Posterior cingulate gyrus (tissue), 11 donors: ENCODE data around the gene FCN1.
A peak's percentile ranks its signal among the peaks of the same experiment; 100 is the strongest.

ENCODE experiments used
- DNase-seq, 10 donors: peaks; one replicate each; pipeline versions ENCODE4 v3.0.0 to v3.0.0-alpha.2; 2020 to 2021; ENCODE audit warnings: mixed read lengths in 3 of 10
- intact Hi-C: fragments of 100-400 bp; cut with DNase I; formaldehyde crosslinking; loops from one replicate; pipeline ENCODE4 v1.15.1; 2023

The FCN1 gene

DNA sequence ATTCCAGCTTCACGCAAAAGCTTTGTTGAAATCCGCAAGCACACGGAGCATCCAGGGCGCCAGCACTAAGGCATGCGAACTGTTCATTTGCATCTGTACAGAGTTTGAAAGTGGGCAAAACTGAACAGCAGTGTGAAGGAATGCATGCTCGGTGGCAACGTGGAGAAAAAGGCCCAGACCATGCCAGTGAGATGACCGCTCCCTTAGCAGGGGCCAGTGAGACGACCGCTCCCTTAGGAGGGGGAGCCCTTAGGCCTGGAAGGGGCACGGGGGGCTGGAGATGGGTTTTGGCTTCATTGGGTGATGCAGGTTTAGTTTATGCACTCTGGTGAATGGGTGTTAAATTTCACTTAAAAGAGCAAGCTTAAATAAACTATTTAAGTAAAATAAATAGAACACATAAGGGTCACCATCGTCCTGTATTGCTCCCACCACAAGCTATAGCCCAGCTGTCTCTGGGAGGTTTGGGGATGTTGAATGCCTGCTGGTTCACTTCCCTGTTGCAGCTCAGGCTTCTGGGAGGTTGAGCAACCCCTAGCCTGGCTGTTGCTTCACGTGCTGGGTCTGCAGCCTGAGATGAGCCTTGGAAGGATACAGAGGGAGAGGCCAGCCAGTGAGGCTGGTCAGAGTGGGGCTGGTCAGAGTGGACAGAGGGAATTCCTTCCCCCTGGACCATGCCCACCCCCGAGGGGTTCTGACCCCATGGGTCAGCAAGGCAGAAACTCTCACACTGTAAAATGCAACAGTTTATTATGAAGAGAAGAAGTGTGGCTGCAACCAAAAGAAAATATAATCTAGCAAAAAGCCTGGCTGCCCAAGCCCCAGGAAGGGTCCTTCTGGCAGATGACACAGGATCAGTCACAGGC lies 4.6 kb upstream of the FCN1 start:
- peak in 2 of 10 donors; percentile 15 to 37 for DNase-seq
- intact Hi-C loops, result no loop called here

DNA sequence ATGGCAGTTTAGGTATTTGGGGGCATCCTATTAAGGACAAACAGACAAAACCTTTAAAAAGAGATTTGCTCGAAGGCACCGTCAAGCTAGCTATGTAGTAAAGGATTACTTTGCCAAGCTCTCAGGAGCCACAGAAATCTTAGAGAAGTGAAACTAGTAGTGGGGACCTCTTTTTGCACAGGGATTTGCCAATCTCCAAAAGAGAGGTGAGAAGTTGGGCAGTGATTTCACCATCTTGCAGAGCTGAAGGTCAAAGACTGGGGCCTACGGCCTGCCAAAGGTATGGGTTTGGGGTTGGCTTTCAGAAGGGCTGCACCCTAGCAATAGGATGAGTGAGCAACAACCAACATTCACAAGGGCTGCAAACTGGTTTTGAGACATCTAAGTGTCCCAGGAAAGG lies 1.6 kb upstream of the FCN1 start:
- no peak for DNase-seq
- intact Hi-C loops, result no loop called here

DNA sequence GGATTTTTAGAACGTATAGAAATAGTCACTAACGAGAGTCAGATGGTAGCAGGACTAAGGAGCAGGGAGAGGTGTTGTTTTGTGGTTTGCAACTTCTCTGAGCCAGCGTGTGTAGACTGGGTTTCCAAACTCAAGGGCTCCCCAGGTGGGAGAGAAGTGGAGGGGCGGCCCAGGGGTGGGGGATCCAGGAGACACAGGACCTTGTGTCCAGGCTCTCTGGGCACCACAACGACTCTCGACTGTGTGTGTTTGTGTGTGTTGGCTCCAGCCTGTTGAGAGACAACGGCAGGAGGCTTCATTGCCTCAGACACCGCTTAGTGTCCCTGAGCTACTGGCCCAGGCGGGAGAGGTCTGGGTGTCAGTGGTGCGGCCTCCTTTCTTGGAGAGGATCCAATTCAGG lies 934 bp upstream of the FCN1 start:
- intact Hi-C loops, result no loop called here
- DNase-seq, result peak in 1 of 10 donors; percentile 37

DNA sequence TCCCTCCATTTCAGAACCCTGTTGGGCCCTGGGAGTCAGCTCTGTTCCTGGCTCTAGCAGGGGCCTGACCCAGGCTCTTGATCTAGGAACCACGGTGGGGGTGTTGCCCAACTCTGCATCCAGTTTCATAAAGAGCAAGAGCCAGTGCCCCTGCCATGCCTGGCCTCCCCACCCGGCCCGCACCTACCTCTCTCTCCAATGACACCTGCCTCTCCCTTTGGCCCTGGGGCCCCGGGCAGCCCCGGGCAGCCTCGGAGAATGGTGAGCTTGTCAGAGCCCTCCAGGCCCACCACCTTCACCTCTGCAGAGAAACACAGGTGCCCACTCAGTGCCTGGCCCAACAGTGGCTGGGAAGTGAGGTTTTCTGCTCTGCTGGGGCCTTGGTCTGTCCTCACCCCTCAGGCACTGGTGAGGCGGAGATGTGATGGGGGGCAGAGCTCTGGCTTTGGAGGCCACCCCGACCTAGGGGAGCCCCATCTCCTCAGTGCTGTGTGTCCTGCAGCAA lies 1.5 kb downstream of the FCN1 start:
- intact Hi-C loops, result no loop called here

DNA sequence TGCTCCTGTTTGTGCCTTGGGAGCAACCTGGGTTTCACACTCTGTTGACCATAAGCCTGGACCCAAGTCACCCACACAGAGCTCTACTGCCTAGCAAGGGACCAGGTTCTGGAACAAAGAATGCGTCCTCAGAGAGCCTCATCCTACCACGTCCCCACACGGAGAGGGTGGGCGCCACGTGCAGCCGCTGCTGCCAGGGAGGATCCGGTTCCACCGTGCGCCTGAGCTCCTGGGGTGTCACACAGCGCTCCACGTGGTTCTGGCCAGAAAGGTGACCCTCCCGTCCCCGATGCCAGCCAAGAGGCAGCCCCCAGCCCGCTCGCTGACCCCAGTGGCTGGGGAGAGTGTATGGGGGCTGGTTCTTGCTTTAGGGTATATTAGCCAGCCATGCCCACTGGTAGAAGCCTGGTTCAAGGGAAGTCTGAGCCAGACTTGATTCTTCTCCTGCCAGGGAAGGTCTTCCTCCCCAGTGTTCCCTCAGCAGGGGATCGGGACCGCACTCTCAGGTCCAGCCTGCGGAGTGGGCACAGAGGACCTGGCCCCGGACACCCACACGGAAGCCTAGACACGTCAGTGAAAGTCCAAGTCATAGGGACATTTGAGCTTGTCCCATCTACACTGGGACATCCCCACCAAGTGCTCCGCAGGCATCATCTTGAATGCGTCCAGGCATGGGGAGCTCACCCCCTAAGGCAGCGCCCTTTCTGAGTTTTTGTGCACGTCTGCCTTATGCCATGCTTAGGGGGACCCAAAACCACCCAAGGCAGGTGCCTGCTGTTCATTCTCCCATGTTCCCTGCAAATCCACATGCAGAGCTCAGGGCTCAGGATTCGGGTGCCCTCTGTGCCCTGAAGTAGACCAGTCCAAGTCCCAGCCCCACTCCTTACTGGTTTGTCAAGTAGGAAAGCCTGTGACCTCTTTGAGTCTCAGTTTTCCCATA lies 2.4 kb downstream of the FCN1 start:
- intact Hi-C loops, result no loop called here
- peak in 2 of 10 donors; percentile 3 to 57 for DNase-seq

More for the DNA sequence above, 1.5 kb downstream of the FCN1 start:
- DNase-seq, result peak in 2 of 10 donors; percentile 5 to 59

DNA sequence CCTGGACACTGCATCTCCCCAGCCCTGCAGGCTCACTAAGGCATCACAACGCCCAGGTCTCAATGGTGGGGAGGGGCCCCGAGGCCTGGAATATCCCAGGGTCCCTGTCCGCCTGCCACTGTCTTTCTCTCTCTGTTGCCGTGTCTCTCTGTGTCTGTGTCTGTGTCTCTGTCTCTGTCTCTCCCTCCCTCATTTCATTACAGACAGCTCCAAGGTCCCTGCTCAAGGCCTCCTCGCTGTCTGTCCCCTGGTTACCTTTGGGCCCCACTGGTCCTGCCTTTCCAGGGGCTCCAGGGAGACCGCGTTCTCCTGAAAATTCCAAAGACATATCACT lies 3.2 kb downstream of the FCN1 start:
- intact Hi-C loops, result no loop called here
- DNase-seq, result no peak

DNA sequence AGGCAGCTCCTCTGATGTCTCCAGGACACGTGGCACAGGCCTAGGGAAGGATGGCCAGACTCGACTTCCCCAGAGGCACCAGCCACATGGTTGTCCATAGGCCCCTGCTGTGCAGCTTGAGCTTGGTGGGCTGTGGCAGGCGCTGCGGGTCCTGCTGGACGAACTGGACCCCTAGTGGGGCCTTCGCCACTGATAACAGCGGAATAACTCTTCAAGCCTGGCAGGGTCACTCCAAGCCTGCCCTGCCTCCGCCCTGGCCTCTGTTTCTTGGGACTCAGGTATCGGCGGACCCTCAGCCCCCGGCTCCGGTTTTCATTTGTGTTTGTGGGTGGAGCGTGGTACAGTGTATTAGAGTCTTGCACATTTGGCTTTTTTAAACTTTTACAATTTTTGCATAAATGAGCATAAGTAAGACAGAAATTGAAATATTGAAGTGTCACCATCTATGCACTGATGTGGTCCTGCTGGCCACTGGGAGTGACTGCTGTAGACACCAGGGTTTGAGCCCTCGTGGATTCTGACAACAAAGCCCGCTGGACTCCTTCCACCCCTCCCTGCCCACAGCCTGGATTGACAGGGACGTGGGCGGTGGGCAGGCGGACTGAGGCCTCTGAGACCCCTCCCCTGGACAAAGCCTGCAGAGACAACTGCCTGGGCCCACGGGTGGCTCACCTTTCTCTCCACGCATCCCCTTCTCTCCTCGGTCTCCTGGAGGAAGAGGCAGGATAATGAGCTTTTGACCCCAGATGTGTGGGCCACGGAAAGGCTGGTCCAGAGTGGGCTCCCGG lies 3.8 kb downstream of the FCN1 start:
- intact Hi-C loops, result no loop called here
- peak in 1 of 10 donors; percentile 28 for DNase-seq

DNA sequence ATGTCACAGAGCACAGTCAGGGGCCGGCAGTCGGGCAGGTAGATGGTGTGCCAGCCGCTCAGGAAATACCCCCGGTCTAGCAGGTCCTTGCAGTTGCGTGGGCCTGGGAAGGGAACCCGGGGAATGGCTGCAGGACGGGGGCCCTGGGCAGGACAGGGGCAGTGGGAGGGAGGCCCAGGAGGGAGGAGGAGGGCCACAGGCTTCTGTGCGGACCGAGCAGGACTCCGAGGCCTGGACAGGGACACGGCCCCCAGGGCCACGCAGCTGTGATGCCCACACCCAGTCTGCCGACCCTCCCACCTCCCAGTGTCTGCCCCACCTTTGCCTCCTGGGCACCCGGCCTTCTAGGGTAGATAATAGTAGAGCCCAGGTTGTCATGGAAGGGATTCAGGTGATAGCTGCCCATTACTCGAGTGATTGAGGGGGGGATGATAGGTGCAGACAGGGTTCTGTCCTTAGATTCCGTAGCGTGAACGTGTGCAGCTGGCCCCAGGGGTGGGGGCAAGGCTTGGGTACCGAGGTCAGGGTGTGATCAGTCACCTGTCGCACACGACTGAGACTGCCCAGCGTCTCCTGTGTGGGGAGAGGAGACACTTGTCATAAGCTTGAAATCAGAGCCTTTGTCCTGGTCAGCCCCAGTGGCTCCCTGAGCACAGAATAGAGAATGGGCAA lies 4.5 kb downstream of the FCN1 start:
- intact Hi-C loops, result no loop called here
- DNase-seq, result peak in 1 of 10 donors; percentile 22

DNA sequence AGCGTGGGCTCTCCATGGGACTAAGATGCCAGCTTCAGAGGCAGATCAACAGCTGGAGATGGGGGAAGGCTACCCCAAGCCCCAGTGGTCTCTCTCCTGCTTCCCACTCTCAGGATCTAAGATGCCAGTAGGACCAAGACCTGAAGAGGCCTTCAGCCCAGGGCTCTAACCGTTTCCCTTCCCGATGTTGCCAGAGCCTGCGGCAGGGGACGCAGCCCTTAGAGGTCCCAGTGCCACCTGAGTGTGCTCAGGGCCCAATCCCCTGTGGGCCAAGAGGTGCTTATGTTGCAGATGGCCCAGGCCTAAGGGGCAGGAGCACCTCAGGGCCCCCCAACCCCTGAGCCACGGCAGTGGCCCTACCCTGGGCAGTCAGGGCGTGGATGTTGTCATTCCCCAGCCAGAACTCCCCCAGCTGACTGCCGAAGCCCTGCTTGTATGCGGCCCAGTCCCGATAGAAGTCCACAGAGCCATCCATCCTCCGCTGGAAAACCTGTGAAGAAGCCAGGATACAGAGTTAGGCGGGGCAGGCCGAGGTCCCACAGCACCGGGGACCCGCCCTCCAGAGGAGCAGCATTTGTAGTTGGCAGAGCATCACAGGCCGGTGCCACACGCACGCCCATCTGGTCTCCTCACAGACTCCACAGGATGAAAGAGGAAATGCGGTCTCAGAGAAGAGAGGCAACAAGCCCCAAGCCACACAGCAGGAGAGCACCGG lies 5.4 kb downstream of the FCN1 start:
- intact Hi-C loops, result no loop called here
- peak in 1 of 10 donors; percentile 57 for DNase-seq

DNA sequence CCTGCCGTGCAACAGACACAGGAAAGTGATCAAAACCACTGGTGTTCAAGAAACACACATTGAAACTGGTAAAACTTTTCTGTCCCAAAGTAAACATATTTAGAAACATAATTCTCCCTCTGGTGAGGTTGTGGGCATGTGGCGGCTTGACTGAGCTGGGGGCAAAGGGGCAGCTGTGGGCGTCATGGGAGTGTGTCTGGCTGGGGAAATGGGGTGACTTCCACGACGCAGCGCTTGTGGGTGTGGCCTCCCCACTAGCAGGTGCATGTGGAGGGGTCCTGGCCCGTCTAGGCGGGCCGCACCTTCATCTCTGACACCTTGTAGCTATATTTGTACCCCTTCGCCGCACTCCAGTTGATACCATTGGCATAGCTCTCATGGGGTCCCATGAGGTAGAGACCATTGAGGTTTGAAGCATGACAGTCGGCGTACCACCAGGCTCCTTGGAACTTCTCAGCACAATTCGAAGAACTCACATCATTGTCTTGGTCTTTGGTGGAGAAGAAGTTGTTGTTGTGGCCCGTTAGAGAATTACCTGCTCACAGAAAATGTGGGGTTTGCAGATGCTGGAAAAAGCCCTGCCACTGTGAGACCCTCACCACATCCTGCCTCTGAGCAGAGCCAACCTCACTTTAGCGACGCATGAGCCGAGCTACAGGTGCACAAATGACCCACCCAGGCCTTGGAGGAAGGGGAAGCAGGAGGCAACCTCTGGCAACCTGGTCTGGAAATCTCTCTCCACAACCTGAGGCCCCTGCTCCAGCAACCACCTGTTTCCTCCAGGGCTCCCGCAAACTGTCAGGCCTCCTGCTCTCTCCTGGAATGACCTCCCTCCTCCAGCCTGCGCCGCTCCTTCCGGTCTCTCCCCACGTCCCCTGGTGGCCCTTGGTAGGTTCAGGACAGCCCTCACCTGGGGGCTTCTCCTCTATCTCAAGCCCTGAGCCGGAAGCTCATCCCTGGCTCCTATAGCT lies 7.9 kb downstream of the FCN1 start:
- intact Hi-C loops, result no loop called here
- peak in 1 of 10 donors; percentile 47 for DNase-seq

DNA sequence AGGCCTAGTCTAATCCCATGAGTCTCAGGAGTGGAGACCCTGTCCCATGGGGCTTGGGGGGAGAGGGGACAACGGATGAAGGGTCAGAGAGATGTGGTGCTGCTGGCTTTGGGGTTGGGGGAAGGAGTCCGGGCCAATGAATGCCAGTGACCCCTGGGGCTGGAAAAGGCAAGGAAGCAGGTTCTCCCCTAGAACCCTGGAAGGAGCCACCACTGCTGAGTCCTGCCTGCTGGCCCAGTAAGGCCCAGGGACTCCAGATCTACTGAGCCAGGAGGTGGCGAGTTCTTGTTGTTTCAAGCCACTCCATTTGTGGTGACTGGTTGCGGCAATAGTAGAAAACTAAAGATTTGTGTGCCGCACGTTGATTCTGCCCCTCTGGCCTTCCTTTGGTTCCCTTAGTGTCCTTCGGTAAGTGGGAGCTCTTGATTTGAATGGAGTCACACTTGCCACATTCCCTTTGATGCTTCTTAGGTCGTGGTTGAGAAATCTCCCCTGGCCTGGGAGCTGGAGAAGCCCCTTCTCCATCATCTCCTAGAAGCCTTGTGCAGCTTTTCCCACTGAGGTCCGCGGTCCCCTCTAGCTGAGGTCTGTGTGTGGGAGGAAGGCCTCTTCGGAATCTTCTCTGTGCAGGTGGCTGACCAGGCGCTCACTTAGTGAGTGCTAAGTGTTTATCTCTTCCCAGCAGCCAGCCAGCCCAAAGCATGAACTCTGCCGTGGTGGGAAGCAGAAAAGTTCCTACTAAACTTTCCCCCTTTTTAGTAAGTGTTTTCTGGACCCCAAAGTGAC lies 9.0 kb downstream of the FCN1 start:
- intact Hi-C loops, result no loop called here
- peak in 1 of 10 donors; percentile 25 for DNase-seq

DNA sequence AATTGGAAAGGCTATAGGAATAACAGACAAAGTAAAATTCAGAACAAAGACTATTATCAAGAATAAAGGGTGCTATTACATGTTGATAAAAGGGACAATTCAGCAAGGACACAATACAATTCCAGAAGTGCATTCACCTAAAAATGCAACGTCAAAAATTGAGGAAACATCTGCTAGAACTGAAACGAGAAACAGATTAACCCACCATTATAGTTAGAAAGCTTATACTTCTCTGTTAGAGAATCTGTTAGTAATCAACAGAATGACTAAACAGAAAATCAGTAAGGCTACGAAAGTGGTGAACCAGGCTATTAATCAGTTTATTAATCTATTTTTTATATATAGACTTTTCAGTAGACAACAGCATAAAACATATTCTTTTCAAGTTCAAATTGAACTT lies 14.8 kb downstream of the FCN1 start:
- intact Hi-C loops, result no loop called here

DNA sequence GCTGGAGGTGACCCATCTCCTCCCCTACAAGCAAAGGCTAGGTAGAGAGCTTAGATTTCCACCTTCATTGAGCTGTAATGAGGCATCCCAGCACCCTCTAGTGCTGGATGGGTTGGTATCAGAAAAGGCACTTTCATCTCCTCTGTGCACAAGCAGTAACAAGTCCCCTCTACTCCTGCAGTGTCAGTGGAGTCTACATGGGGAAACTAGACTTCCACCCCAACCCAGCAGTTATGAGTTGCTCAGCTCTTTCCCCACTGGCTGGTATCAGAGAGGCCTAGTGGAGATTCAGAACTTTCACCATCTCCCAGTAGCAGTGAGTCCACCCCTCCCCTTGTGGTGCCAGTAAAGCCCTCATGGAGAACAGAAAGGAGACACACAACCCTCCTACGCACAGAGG lies 17.9 kb downstream of the FCN1 start:
- intact Hi-C loops, result no loop called here
- DNase-seq, result peak in 1 of 10 donors; percentile 3

More for the DNA sequence above, 14.8 kb downstream of the FCN1 start:
- DNase-seq, result no peak

DNA sequence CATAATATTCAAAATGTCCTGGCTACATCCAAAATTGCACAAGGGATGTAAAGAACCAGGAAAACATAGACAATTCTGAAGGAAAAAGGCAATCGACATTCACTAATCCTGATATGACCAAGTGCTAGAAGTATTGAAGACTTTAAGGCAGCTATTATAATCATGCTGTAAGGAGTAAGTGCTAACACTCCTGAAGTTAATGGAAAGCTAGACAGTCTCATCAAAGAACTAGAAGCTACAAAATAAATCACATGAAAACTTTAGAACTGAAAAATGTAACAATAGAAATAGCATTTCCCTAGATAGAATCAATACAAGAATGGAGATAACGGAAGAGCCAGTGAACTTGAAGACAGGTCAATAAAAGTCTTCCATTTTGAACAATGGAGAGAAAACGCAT lies 18.5 kb downstream of the FCN1 start:
- intact Hi-C loops, result no loop called here
- DNase-seq, result no peak

DNA sequence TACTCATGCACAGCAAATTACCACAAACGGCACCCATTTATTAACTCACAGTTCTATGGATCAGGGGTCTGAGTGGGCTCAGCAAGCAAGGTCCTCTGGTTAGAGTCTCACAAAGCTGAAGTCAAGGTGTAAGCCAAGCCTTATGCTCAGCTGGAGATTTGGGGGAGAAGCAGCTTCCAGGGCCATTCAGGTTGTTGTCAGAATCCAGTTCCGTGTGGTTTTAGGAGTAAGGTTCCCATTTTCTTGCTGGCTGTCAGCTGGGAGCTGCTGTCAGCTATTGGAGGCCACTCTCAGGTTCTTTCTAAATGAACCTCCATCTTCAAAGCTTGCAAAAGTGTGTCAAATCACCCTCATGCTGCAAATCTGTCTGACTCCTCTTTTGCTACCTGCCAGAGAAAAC lies 19.4 kb downstream of the FCN1 start:
- no peak for DNase-seq
- intact Hi-C loops, result no loop called here

DNA sequence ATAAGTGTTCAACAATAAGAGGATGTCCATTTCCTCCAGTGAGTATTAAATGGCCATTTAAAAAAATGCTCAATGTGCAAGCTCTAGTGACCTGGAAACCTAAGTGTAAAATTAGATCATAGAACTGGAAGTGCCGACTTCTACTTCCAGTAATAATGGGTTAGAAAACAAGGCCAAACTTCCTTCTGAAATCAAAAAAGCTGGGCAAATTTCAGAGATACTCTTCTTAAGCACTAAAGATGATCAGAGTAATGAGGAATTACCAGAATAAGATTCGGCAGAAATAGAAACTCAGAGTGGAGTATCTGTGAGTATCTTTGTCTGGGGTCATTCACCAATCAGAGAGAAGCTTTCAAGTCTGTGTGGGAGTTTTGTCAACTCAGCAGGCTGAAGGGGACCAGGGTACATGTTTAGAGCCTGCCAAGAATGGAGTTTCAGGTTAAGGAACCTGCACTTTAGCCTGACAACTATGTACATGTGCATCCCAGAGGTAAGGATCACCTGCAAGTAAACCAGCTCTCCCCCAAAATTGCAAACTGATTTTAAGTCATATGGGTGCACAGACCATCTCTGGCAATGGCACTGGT lies 20.0 kb downstream of the FCN1 start:
- DNase-seq, result no peak
- intact Hi-C loops, result no loop called here
